Breast epithelium (tissue), 3 donors: ENCODE measurements around the gene MORN4.

Experiments
- POLR2A ChIP-seq: fragments of 450-650 bp; IDR thresholded peaks from one replicate; pipeline ENCODE4 v1.6.1; 2016; ENCODE audit warnings: antibody characterized with exemption, mild to moderate bottlenecking, moderate library complexity
- TF ChIP-seq, protein P1 (sequence below), 3 donors: fragments of 450-650 bp; IDR thresholded peaks; one replicate each; pipeline ENCODE4 v1.5.1; 2016 to 2017; ENCODE audit warnings: antibody characterized with exemption in 3 of 3, mild to moderate bottlenecking in 3 of 3, moderate library complexity in 3 of 3

DNA sequence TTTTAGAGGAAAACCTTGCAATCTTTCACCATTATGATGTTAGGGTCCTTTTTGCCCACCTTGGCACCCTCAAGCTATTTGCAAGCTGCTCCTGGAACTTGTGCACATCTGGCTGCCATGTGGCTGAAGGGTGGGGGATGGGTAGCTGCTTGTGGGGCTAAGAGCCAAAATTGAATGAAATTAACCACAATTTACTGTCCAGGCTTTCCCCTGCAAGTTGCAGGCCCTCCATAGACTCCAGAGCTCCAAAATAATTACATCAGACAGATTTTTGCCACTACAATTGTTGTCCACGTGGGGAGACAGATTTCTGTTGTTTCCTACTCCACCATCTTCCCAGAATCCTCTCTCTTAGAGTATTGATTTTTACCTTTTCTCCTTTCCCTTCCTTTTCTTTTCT lies 26.3 kb upstream of the MORN4 start:
- TF ChIP-seq, protein P1, sequence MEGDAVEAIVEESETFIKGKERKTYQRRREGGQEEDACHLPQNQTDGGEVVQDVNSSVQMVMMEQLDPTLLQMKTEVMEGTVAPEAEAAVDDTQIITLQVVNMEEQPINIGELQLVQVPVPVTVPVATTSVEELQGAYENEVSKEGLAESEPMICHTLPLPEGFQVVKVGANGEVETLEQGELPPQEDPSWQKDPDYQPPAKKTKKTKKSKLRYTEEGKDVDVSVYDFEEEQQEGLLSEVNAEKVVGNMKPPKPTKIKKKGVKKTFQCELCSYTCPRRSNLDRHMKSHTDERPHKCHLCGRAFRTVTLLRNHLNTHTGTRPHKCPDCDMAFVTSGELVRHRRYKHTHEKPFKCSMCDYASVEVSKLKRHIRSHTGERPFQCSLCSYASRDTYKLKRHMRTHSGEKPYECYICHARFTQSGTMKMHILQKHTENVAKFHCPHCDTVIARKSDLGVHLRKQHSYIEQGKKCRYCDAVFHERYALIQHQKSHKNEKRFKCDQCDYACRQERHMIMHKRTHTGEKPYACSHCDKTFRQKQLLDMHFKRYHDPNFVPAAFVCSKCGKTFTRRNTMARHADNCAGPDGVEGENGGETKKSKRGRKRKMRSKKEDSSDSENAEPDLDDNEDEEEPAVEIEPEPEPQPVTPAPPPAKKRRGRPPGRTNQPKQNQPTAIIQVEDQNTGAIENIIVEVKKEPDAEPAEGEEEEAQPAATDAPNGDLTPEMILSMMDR (IDR thresholded peaks at IDR 0.05) = no peak
- TF ChIP-seq POLR2A = no peak
